Measurements from ENCODE around the gene GCSH. TPM values are rescaled to one million over a fixed set of nuclear protein-coding genes. Genes with fewer than 3 reads are reported as not detected.

The GCSH gene
- polyA plus RNA-seq, 2 of the 4 experiments (the other 2 are of a cell fraction), result 73.5 to 76.4 TPM

- POLR2A ChIA-PET, result no interaction called here
- no peaks in the 10 kb centered on the region for H3K9me3 ChIP-seq
- TF ChIP-seq CEBPB (IDR thresholded peaks at IDR 0.05) (peak in 1 of 2 experiments; percentile 38; a peak in 1 of 4 replicates), KDM1A (IDR thresholded peaks at IDR 0.05; ENCODE audit: low read depth) (no peak), JUNB (IDR thresholded peaks at IDR 0.05) (no peak), CTCF (IDR thresholded peaks at IDR 0.05) (no peak)
- H3K27ac ChIP-seq, result no peak overlapping the region
- DNase-seq (ENCODE audit: low read depth in 1 of 2, low spot score in 1 of 2) (no peak), FAIRE-seq (no peak), ATAC-seq (no peak)
- WGBS (ENCODE audit: missing lambda C conversion rate), result 90% methylated on average over 4 of the region's 4 CpGs
- no peak overlapping the region for H3K4me2 ChIP-seq
- no peak overlapping the region for H3K4me3 ChIP-seq
- H3K4me1 ChIP-seq, result peaks cover 5% of the 10 kb centered on the region; the same call in 1 of the 3 replicates
- CTCF ChIA-PET, result interaction anchor here (1.1 kb wide), 1 partner anchor 9 kb away, joined by 3 read pairs; no protein-coding TSS in a partner anchor
Observed at GRCh38 chr16:81081014-81081413, 15.2 kb downstream of the GCSH start.

- FAIRE-seq (no peak), ATAC-seq (no peak), DNase-seq (ENCODE audit: low read depth in 1 of 2, low spot score in 1 of 2) (no peak)
- H3K4me3 ChIP-seq, result no peak overlapping the region
- no peak for TF ChIP-seq MYC (IDR thresholded peaks at IDR 0.05; ENCODE audit: borderline replicate concordance, low read length)
- TF ChIP-seq RFX5 (IDR thresholded peaks at IDR 0.05), result no peak
- no peak for TF ChIP-seq ELK1 (IDR thresholded peaks at IDR 0.05; ENCODE audit: low read depth, low read length)
- TF ChIP-seq ZFP36 (IDR thresholded peaks at IDR 0.05; ENCODE audit: borderline replicate concordance, partially characterized antibody), result no peak
- TF ChIP-seq USF2 (IDR thresholded peaks at IDR 0.05), result no peak
- TF ChIP-seq HDAC2 (IDR thresholded peaks at IDR 0.05), result no peak
- no peak for TF ChIP-seq POLR2AphosphoS2 (conservative IDR thresholded peaks at IDR 0.05; ENCODE audit: low read length)
- TF ChIP-seq TP53 (CRISPR knock-in tag; IDR thresholded peaks at IDR 0.05), result no peak
- TF ChIP-seq HES2 (IDR thresholded peaks at IDR 0.05), result no peak
- TF ChIP-seq KDM5A (IDR thresholded peaks at IDR 0.05), result no peak
- no peak for TF ChIP-seq CTCF (IDR thresholded peaks at IDR 0.05)
- no peak for TF ChIP-seq CHD4 (IDR thresholded peaks at IDR 0.05; ENCODE audit: borderline replicate concordance)
- TF ChIP-seq EHF (CRISPR knock-in tag; IDR thresholded peaks at IDR 0.05), result no peak
- TF ChIP-seq NR3C1 (IDR thresholded peaks at IDR 0.05), result no peak
- TF ChIP-seq ZSCAN20 (CRISPR knock-in tag; IDR thresholded peaks at IDR 0.05), result no peak
- TF ChIP-seq CBX2 (IDR thresholded peaks at IDR 0.05; ENCODE audit: borderline replicate concordance, low read depth), result no peak
- no peak for TF ChIP-seq EHMT2 (IDR thresholded peaks at IDR 0.05; ENCODE audit: low read depth)
- no peaks in the 10 kb centered on the region for H3K9me3 ChIP-seq
- CTCF ChIA-PET, result interaction anchor here (0.9 kb wide), 1 partner anchor 84 kb away, joined by 3 read pairs; no protein-coding TSS in a partner anchor
- peaks cover 5% of the 10 kb centered on the region; the same call in 1 of the 3 replicates for H3K4me1 ChIP-seq
- no peak overlapping the region for H3K4me2 ChIP-seq
- POLR2A ChIA-PET, result no interaction called here
- H3K27ac ChIP-seq, result no peak overlapping the region
- 90% methylated on average over 1 of the region's 1 CpG for WGBS (ENCODE audit: missing lambda C conversion rate)
Observed at GRCh38 chr16:81080233-81080632, 16.0 kb downstream of the GCSH start.
